GM12891 (cell line): ENCODE measurements around the gene SFTPA2.

Experiments
- PAX5 ChIP-seq: IDR thresholded peaks from 2 replicates; pipeline ENCODE4 v1.6.1; 2011; ENCODE audit warnings: low read length, moderate library complexity, mild to moderate bottlenecking; ENCODE audit not compliant: insufficient read depth, severe bottlenecking
- POLR2A ChIP-seq: IDR thresholded peaks from 2 replicates; pipeline ENCODE4 v1.6.1; 2011; ENCODE audit warnings: low read depth, low read length, control low read depth
- POLR2AphosphoS5 ChIP-seq: IDR thresholded peaks from 2 replicates; pipeline ENCODE4 v1.6.1; 2011; ENCODE audit warnings: low read depth, low read length, control low read depth
- POU2F2 ChIP-seq: IDR thresholded peaks from 2 replicates; pipeline ENCODE4 v1.6.1; 2011; ENCODE audit warnings: low read depth, mild to moderate bottlenecking, control low read depth, low read length, moderate library complexity
- SPI1 ChIP-seq: IDR thresholded peaks from 2 replicates; pipeline ENCODE4 v1.6.1; 2011; ENCODE audit warnings: low read depth, low read length, control low read depth
- TAF1 ChIP-seq: IDR thresholded peaks from 2 replicates; pipeline ENCODE4 v1.6.1; 2011; ENCODE audit warnings: low read depth, low read length, control low read depth

DNA sequence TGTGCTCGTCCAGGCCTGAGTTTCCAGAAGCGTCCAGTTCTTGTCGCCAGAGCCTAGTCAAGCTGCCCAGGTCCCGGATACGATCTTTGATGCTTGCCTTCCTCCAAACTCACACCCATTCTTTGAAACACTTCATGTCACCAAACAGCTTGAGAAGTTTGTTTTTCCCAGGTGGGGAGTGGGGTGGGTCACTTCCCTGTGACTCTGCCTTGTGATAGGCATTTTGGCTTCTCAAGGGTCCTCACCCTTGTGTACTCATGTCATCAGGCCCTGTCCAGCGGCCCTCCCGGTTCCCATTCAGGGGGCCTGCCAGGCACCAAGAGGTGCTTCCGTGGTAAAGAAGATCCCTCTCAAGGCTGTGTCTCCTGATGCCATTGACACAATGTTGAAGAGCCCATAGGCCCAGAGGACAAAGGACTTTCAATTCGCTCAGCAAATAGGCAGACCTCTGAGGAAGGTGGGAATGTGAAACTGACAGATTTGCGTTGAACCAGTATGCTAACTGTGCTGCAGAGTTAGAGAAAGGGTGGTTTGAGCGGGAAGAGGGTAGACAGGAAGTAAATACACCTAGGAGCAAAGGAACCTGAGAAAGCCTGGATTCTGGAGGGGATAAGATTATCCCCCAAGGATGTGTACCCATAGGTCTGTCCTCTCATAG, 25.8 kb upstream of the SFTPA2 start:
- no peak for TF ChIP-seq POLR2A
- no peak for TF ChIP-seq POLR2AphosphoS5
- no peak for TF ChIP-seq TAF1
- TF ChIP-seq SPI1: no peak
- no peak for TF ChIP-seq PAX5
- no peak for TF ChIP-seq POU2F2
